WERI-Rb-1 (cell line): ENCODE data around the gene GPX3.
A peak's percentile ranks its signal among the peaks of the same experiment; 100 is the strongest.

ENCODE experiments used
- DNase-seq: peaks from one replicate; pipeline ENCODE4 v3.0.0-alpha.2; 2020
- H3K27ac ChIP-seq: fragments of 250-450 bp; sonication (Bioruptor Pico); 2 replicates; pipeline ENCODE4 v1.5.1; 2020; ENCODE audit warnings: mild to moderate bottlenecking, moderate library complexity
- H3K27me3 ChIP-seq: fragments of 250-450 bp; sonication (Bioruptor Pico); 2 replicates; pipeline ENCODE4 v1.5.1; 2021; ENCODE audit warnings: mild to moderate bottlenecking, low read depth, moderate library complexity; ENCODE audit not compliant: insufficient read depth, severe bottlenecking
- H3K36me3 ChIP-seq: fragments of 250-450 bp; sonication (Bioruptor Pico); 2 replicates; pipeline ENCODE4 v1.5.1; 2020; ENCODE audit warnings: mild to moderate bottlenecking, moderate library complexity
- H3K4me3 ChIP-seq: 2 replicates; pipeline ENCODE4 v1.5.1; 2011; ENCODE audit warnings: low read depth, mild to moderate bottlenecking, control low read depth, low read length
- H3K9me3 ChIP-seq: fragments of 250-450 bp; sonication (Bioruptor Pico); 2 replicates; pipeline ENCODE4 v1.5.1; 2021; ENCODE audit warnings: mild to moderate bottlenecking, moderate library complexity; ENCODE audit not compliant: severe bottlenecking
- CTCF ChIP-seq: IDR thresholded peaks from 2 replicates; pipeline ENCODE4 v1.5.1; 2011; ENCODE audit warnings: low read depth, mild to moderate bottlenecking, control low read depth, inconsistent platforms, low read length

The GPX3 gene

GRCh38 chr5:151002681-151003502 lies 17.5 kb upstream of the GPX3 start:
- DNase-seq: peak; percentile 32
- no peaks in the 10 kb centered on the region for H3K27me3 ChIP-seq
- no peaks in the 10 kb centered on the region for H3K9me3 ChIP-seq
- TF ChIP-seq CTCF: no peak
- H3K36me3 ChIP-seq: no peaks in the 10 kb centered on the region
- no peak overlapping the region for H3K27ac ChIP-seq
- no peak overlapping the region for H3K4me3 ChIP-seq

GRCh38 chr5:151003503-151003860 lies 16.9 kb upstream of the GPX3 start:
- Histone ChIP-seq H3K4me3 (no peak overlapping the region), H3K27ac (no peak overlapping the region), H3K36me3 (no peaks in the 10 kb centered on the region), H3K27me3 (no peaks in the 10 kb centered on the region), H3K9me3 (no peaks in the 10 kb centered on the region)
- no peak for TF ChIP-seq CTCF
- DNase-seq: no peak

- Histone ChIP-seq H3K27me3 (no peaks in the 10 kb centered on the region), H3K4me3 (no peak overlapping the region)
- no peak for TF ChIP-seq CTCF
Measured at GRCh38 chr5:151004499-151004898, 15.9 kb upstream of the GPX3 start.

GRCh38 chr5:151005187-151005949 lies 15.0 kb upstream of the GPX3 start:
- H3K36me3 ChIP-seq: no peaks in the 10 kb centered on the region
- no peak for TF ChIP-seq CTCF
- no peaks in the 10 kb centered on the region for H3K27me3 ChIP-seq
- H3K9me3 ChIP-seq: no peaks in the 10 kb centered on the region
- H3K27ac ChIP-seq: no peak overlapping the region
- peak; percentile 19 for DNase-seq
- no peak overlapping the region for H3K4me3 ChIP-seq

More at GRCh38 chr5:151004499-151004898, 15.9 kb upstream of the GPX3 start:
- Histone ChIP-seq H3K9me3 (no peaks in the 10 kb centered on the region), H3K27ac (no peak overlapping the region), H3K36me3 (no peaks in the 10 kb centered on the region)
- DNase-seq: no peak

GRCh38 chr5:151005950-151006576 lies 14.3 kb upstream of the GPX3 start:
- H3K36me3 ChIP-seq: no peaks in the 10 kb centered on the region
- H3K9me3 ChIP-seq: no peaks in the 10 kb centered on the region
- no peak overlapping the region for H3K4me3 ChIP-seq
- no peak for DNase-seq
- no peak overlapping the region for H3K27ac ChIP-seq
- H3K27me3 ChIP-seq: no peaks in the 10 kb centered on the region
- no peak for TF ChIP-seq CTCF
